Kidney (tissue), 14 donors: Measurements from ENCODE around the gene MAP4. TPM values are rescaled to one million over a fixed set of nuclear protein-coding genes. Genes with fewer than 3 reads are reported as not detected.

Source experiments
- DNase-seq, 5 donors: peaks; one replicate each; pipeline ENCODE4 v3.0.0-alpha.2; 2013 to 2020
- FAIRE-seq: peaks from 2 replicates; lab custom pipeline; 2012; peaks lifted over from hg19 to GRCh38; lab: Jason Lieb, UNC
- H3K27ac ChIP-seq, 2 donors: one replicate each; pipeline ENCODE4 v1.7.0; 2013; ENCODE audit warnings: low read depth in 2 of 2, low read length in 2 of 2, inconsistent platforms in 1 of 2
- H3K27me3 ChIP-seq: one replicate; pipeline ENCODE4 v1.7.1; 2013; ENCODE audit warnings: low read length, inconsistent platforms; ENCODE audit not compliant: control insufficient read depth, insufficient read depth
- H3K36me3 ChIP-seq, 3 donors: one replicate each; pipeline versions ENCODE4 v1.7.0 to v1.7.1; 2013; ENCODE audit warnings: low read length in 3 of 3, control low read depth in 1 of 3, inconsistent platforms in 1 of 3; ENCODE audit not compliant: insufficient read depth in 3 of 3, control insufficient read depth in 2 of 3
- H3K4me1 ChIP-seq, 3 donors: one replicate each; pipeline versions ENCODE4 v1.7.0 to v1.7.1; 2013; ENCODE audit warnings: low read length in 3 of 3, inconsistent platforms in 1 of 3, low read depth in 1 of 3; ENCODE audit not compliant: control insufficient read depth in 2 of 3, insufficient read depth in 2 of 3
- H3K4me3 ChIP-seq, 3 donors: one replicate each; pipeline versions ENCODE4 v1.7.0 to v1.8.1; 2013; ENCODE audit warnings: low read length in 3 of 3, control low read depth in 1 of 3, inconsistent platforms in 1 of 3
- H3K9ac ChIP-seq, 3 donors: one replicate each; pipeline versions ENCODE4 v1.7.0 to v1.7.1; 2013; ENCODE audit warnings: low read length in 3 of 3, control low read depth in 1 of 3, inconsistent platforms in 1 of 3
- H3K9me3 ChIP-seq, 3 donors: one replicate each; pipeline versions ENCODE4 v1.7.0 to v1.7.1; 2013; ENCODE audit warnings: low read length in 3 of 3, control low read depth in 1 of 3, inconsistent platforms in 1 of 3; ENCODE audit not compliant: control insufficient read depth in 2 of 3, insufficient read depth in 1 of 3
- CTCF ChIP-seq: IDR thresholded peaks from 3 replicates; pipeline ENCODE4 v1.5.1; 2012; ENCODE audit warnings: mild to moderate bottlenecking, moderate library complexity, borderline replicate concordance; ENCODE audit not compliant: insufficient read depth; ENCODE audit errors: extremely low read depth
- intact Hi-C: fragments of 100-400 bp; cut with DNase I; formaldehyde crosslinking; loops from one replicate; pipeline ENCODE4 v1.11.1; 2022
- polyA plus RNA-seq: library from polyadenylated mRNA; stranded (reverse); fragments of 350-450 nt; fragmentation: Illumina TruSeq; extraction: RNeasy Lipid Tissue Mini Kit (QIAGEN cat#74804); gene quantifications from one replicate; pipeline ENCODE4 v1.2.3, GENCODE V29; 2014; ENCODE audit warnings: low read depth, low replicate concordance; ENCODE audit not compliant: insufficient read depth
- total RNA-seq: library from RNA; stranded (reverse); fragmentation: NEBNext Ultra II Directional; extraction: Animal tissue kit (Norgen Biotek cat#: 25700); gene quantifications from one replicate; pipeline ENCODE4 v1.2.1, GENCODE V29; 2021
- donor health status: control.
- donor health status: control.
- donor health status: control.
- donor health status: control.
- donor health status: control.
- donor health status: DM: yes; HTN: yes; CAD: no.
- donor health status: Normal renal cell carcinoma (clear cell type).

Gene MAP4
- total and polyA plus RNA-seq, 2 donors from 2014 or later: 69.6 to 239 TPM

- H3K27me3 ChIP-seq: no peaks in the 10 kb centered on the region
- no peaks in the 10 kb centered on the region for H3K9me3 ChIP-seq
- DNase-seq: no peak
- no peak for FAIRE-seq
- intact Hi-C loops: loop anchor here (10.0 kb wide), 1 partner anchor 131 kb away; no protein-coding TSS in a partner anchor
- no peak overlapping the region for H3K27ac ChIP-seq
- H3K4me3 ChIP-seq: no peak overlapping the region
- peaks cover 0 to 4% (median 0%) of the 10 kb centered on the region in 3 donors for H3K36me3 ChIP-seq
- peaks cover 0 to 3% (median 0%) of the 10 kb centered on the region in 3 donors for H3K4me1 ChIP-seq
- no peak for TF ChIP-seq CTCF
- H3K9ac ChIP-seq: no peak overlapping the region
Measured at GRCh38 chr3:47985381-47985780, 30.8 kb downstream of the MAP4 start.

DNA sequence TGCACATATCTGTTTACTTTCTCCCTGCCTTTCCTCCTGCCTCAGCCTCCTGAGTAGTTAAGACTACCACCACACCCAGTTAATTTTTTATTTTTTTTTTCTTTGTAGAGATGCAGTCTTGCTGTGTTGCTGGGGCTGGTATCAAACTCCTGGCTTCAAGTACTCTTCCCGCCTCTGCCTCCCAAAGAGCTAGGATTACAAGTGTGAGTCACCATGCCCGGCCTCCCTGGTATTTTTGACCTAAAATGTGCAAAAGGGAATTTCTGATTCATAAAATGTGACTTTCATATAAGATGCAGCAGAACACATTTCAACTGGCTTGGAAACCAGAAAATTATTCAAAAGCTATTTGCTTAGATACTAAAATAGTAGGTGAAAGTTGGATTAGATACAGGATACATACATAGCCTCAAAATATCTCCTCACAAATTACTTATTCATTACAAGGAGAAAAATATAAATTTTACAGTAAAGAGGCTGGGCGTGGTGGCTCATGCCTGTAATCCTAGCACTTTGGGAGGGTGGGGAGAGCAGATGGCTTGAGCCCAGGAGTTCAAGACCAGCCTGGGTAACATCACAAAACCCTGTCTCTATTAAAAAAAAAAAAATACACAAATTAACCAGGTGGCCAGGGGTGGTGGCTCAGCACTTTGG lies 32.0 kb downstream of the MAP4 start:
- no peak overlapping the region for H3K4me3 ChIP-seq
- no peak for FAIRE-seq
- no peak for TF ChIP-seq CTCF
- no peaks in the 10 kb centered on the region for H3K9me3 ChIP-seq
- intact Hi-C loops: loop anchor here (10.0 kb wide), 1 partner anchor 129 kb away; no protein-coding TSS in a partner anchor
- no peaks in the 10 kb centered on the region for H3K27me3 ChIP-seq
- DNase-seq: no peak
- no peak overlapping the region for H3K27ac ChIP-seq
- no peaks in the 10 kb centered on the region for H3K4me1 ChIP-seq
- H3K9ac ChIP-seq: no peak overlapping the region
- peaks cover 0 to 4% (median 0%) of the 10 kb centered on the region in 3 donors for H3K36me3 ChIP-seq

GRCh38 chr3:47980795-47981194 lies 35.4 kb downstream of the MAP4 start:
- TF ChIP-seq CTCF: no peak
- no peak for DNase-seq
- no peak overlapping the region for H3K27ac ChIP-seq
- no peaks in the 10 kb centered on the region for H3K4me1 ChIP-seq
- no peaks in the 10 kb centered on the region for H3K27me3 ChIP-seq
- no peaks in the 10 kb centered on the region for H3K36me3 ChIP-seq
- FAIRE-seq: no peak
- H3K4me3 ChIP-seq: no peak overlapping the region
- intact Hi-C loops: loop anchor here (10.0 kb wide), 1 partner anchor 126 kb away; no protein-coding TSS in a partner anchor
- no peaks in the 10 kb centered on the region for H3K9me3 ChIP-seq
- no peak overlapping the region for H3K9ac ChIP-seq
